Ascending aorta (tissue), 2 donors: Measurements from ENCODE around the gene RAP2A. TPM values are rescaled to one million over a fixed set of nuclear protein-coding genes. Genes with fewer than 3 reads are reported as not detected.

Source experiments
- DNase-seq, 2 donors: peaks; one replicate each; pipeline ENCODE4 v3.0.0-alpha.2; 2019; ENCODE audit warnings: low spot score in 2 of 2
- H3K27ac ChIP-seq, 2 donors: fragments of 200-600 bp; sonication (generic); one replicate each; pipeline ENCODE4 v1.5.1; 2016 to 2017; ENCODE audit warnings: mild to moderate bottlenecking in 1 of 2
- H3K27me3 ChIP-seq: fragments of 200-600 bp; sonication (generic); one replicate; pipeline ENCODE4 v1.5.1; 2017
- H3K36me3 ChIP-seq, 2 donors: fragments of 200-600 bp; sonication (generic); one replicate each; pipeline ENCODE4 v1.5.1; 2016
- H3K4me1 ChIP-seq, 2 donors: fragments of 200-600 bp; sonication (generic); one replicate each; pipeline ENCODE4 v1.5.1; 2016 to 2017; ENCODE audit warnings: mild to moderate bottlenecking in 1 of 2
- H3K4me3 ChIP-seq, 2 donors: fragments of 200-600 bp; sonication (generic); one replicate each; pipeline ENCODE4 v1.5.1; 2016 to 2017; ENCODE audit warnings: mild to moderate bottlenecking in 1 of 2
- H3K9me3 ChIP-seq, 2 donors: fragments of 200-600 bp; sonication (generic); one replicate each; pipeline ENCODE4 v1.5.1; 2016
- CTCF ChIP-seq, 3 experiments: fragments of 200-600 bp in 2 of 3; fragments of 450-650 bp in 1 of 3; sonication (generic) in 2 of 3; IDR thresholded peaks; one replicate each; pipeline ENCODE4 v1.5.1; 2016 to 2019; ENCODE audit warnings: antibody characterized with exemption in 3 of 3, mild to moderate bottlenecking in 1 of 3, moderate library complexity in 1 of 3
- intact Hi-C: fragments of 100-400 bp; cut with DNase I; formaldehyde crosslinking; loops from one replicate; pipeline ENCODE4 v1.15.1; 2023
- total RNA-seq: library from RNA; depleted of rRNA; stranded (reverse); fragments of >200 nt; gene quantifications from one replicate; pipeline ENCODE4 v1.1.0, GENCODE V29; 2016

Gene RAP2A
- total RNA-seq, 1 donor from 2014 or later = 37.1 TPM

- no peak for TF ChIP-seq CTCF (IDR thresholded peaks at IDR 0.05)
- no peak overlapping the region for H3K27ac ChIP-seq
- intact Hi-C loops = no loop called here
Measured at GRCh38 chr13:97497400-97497799, 63.4 kb downstream of the RAP2A start.

GRCh38 chr13:97498419-97498818 is 64.5 kb downstream of the RAP2A start:
- Histone ChIP-seq H3K9me3 (no peaks in the 10 kb centered on the region), H3K36me3 (no peaks in the 10 kb centered on the region), H3K27me3 (no peaks in the 10 kb centered on the region), H3K4me3 (no peak overlapping the region), H3K27ac (no peak overlapping the region), H3K4me1 (no peaks in the 10 kb centered on the region)
- TF ChIP-seq CTCF (IDR thresholded peaks at IDR 0.05) = no peak
- intact Hi-C loops = no loop called here
- DNase-seq = no peak

More at GRCh38 chr13:97497400-97497799, 63.4 kb downstream of the RAP2A start:
- Histone ChIP-seq H3K4me1 (no peaks in the 10 kb centered on the region), H3K4me3 (no peak overlapping the region), H3K27me3 (no peaks in the 10 kb centered on the region), H3K36me3 (no peaks in the 10 kb centered on the region), H3K9me3 (no peaks in the 10 kb centered on the region)
- no peak for DNase-seq

- H3K27me3 ChIP-seq = no peaks in the 10 kb centered on the region
- no peak for DNase-seq
- no peaks in the 10 kb centered on the region for H3K36me3 ChIP-seq
- no peaks in the 10 kb centered on the region for H3K4me1 ChIP-seq
- no peak overlapping the region for H3K27ac ChIP-seq
- intact Hi-C loops = no loop called here
- no peak overlapping the region for H3K4me3 ChIP-seq
- TF ChIP-seq CTCF (IDR thresholded peaks at IDR 0.05) = no peak
- no peaks in the 10 kb centered on the region for H3K9me3 ChIP-seq
Measured at GRCh38 chr13:97499181-97499580, 65.2 kb downstream of the RAP2A start.

DNA sequence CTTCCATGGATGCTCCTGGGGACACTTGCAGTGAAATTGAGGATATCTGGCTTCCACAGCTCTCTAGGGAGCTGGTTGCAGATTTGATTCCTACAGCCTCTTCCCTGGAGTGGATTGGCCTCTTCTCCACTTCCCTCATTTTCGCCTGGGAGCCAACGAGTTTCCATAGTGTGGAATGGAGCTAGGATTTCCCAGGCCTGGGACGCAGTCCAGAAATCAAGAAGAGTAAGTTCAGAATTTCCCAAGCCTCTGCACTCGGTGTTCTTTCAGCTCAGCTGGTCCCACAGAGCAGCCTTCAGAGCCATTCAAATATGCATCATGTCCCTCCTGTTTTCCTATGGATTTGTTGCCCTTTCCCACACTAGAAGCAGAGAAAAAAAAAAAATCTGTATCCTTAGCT is 68.2 kb downstream of the RAP2A start:
- H3K4me1 ChIP-seq = no peaks in the 10 kb centered on the region
- no peaks in the 10 kb centered on the region for H3K36me3 ChIP-seq
- no peaks in the 10 kb centered on the region for H3K9me3 ChIP-seq
- no peak overlapping the region for H3K4me3 ChIP-seq
- no peak overlapping the region for H3K27ac ChIP-seq
- no peak for TF ChIP-seq CTCF (IDR thresholded peaks at IDR 0.05)
- H3K27me3 ChIP-seq = no peaks in the 10 kb centered on the region
- DNase-seq = no peak
- intact Hi-C loops = no loop called here

- Histone ChIP-seq H3K36me3 (no peaks in the 10 kb centered on the region), H3K9me3 (no peaks in the 10 kb centered on the region), H3K4me3 (no peak overlapping the region), H3K27me3 (no peaks in the 10 kb centered on the region), H3K4me1 (no peaks in the 10 kb centered on the region), H3K27ac (no peak overlapping the region)
- TF ChIP-seq CTCF (IDR thresholded peaks at IDR 0.05) = no peak
- intact Hi-C loops = no loop called here
- DNase-seq = no peak
Measured at GRCh38 chr13:97502706-97503105, 68.7 kb downstream of the RAP2A start.

GRCh38 chr13:97505017-97505416 is 71.0 kb downstream of the RAP2A start:
- H3K27ac ChIP-seq = no peak overlapping the region
- no peak for TF ChIP-seq CTCF (IDR thresholded peaks at IDR 0.05)

More at GRCh38 chr13:97505017-97505416, 71.0 kb downstream of the RAP2A start:
- Histone ChIP-seq H3K36me3 (no peaks in the 10 kb centered on the region), H3K4me3 (no peak overlapping the region), H3K27me3 (no peaks in the 10 kb centered on the region), H3K9me3 (no peaks in the 10 kb centered on the region), H3K4me1 (no peaks in the 10 kb centered on the region)
- DNase-seq = no peak
- intact Hi-C loops = no loop called here
